ENCODE data around the gene OR10R2.

DNA sequence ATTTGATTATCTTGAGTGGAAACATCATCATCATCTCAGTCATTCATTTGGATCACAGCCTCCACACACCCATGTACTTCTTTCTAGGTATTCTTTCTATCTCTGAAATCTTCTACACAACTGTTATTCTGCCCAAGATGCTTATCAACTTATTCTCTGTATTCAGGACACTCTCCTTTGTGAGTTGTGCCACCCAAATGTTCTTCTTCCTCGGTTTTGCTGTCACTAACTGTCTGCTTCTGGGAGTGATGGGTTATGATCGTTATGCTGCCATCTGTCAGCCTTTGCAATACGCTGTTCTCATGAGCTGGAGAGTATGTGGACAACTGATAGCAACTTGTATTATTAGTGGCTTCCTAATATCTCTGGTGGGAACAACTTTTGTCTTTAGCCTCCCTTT, 19.3 kb downstream of the OR10R2 start:
- TF ChIP-seq, protein P1, sequence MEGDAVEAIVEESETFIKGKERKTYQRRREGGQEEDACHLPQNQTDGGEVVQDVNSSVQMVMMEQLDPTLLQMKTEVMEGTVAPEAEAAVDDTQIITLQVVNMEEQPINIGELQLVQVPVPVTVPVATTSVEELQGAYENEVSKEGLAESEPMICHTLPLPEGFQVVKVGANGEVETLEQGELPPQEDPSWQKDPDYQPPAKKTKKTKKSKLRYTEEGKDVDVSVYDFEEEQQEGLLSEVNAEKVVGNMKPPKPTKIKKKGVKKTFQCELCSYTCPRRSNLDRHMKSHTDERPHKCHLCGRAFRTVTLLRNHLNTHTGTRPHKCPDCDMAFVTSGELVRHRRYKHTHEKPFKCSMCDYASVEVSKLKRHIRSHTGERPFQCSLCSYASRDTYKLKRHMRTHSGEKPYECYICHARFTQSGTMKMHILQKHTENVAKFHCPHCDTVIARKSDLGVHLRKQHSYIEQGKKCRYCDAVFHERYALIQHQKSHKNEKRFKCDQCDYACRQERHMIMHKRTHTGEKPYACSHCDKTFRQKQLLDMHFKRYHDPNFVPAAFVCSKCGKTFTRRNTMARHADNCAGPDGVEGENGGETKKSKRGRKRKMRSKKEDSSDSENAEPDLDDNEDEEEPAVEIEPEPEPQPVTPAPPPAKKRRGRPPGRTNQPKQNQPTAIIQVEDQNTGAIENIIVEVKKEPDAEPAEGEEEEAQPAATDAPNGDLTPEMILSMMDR (conservative IDR thresholded peaks at IDR 0.05), result no peak
- no peak for TF ChIP-seq EZH2 (IDR thresholded peaks at IDR 0.05; ENCODE audit: low read depth)

All from PC-9 (cell line).